ENCODE data around the gene ANKS1B. TPM values are rescaled to one million over a fixed set of nuclear protein-coding genes. Genes with fewer than 3 reads are reported as not detected.

ANKS1B gene
- polyA plus RNA-seq, 5 donors, result 9.3 to 23.7 (median 13.6) TPM

DNA sequence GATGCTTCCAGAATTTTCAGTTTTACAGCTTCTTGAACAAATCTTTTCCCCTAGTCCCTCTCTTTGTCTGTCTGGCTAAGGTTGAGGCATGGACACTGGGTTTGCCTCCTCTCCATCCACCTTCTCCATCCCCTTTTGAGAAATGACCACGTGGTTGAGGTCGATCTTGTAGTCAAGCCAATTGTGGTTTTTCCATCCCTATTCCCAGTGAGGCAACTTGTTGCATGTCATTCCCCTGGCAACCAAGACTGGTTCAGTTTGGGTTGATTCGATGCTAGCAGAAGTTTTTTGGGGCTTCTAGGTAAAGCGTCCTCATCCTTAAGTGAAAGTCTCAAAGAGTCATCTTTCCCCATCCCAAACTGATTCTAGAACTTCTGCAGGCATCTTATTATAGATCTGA, 1038.9 kb downstream of the ANKS1B start:
- no peak for DNase-seq

- DNase-seq, result no peak
Measured at GRCh38 chr12:98939926-98940325, 1044.8 kb downstream of the ANKS1B start.

DNA sequence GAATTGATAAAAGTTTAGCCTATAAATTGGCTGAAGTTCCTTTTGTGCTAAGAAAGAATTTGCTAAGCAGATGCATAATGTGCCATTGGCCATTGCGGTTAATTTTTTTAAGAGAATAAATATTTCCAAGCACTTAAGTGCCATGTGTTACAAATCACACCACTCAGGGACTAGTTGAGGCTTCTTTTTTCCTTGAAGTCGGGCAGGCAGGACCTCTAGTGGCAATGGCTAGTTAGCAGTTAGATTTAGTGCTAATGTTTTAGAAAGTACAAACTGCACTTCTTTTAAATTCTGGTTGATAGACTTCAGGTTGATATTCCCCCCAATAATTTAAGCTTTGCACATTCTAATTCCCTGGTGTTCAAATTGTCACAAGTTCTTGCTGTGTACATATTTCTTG, 1045.4 kb downstream of the ANKS1B start:
- DNase-seq, result peak; percentile 4 to 15

- DNase-seq, result no peak
Measured at GRCh38 chr12:98935847-98936246, 1048.9 kb downstream of the ANKS1B start.

DNA sequence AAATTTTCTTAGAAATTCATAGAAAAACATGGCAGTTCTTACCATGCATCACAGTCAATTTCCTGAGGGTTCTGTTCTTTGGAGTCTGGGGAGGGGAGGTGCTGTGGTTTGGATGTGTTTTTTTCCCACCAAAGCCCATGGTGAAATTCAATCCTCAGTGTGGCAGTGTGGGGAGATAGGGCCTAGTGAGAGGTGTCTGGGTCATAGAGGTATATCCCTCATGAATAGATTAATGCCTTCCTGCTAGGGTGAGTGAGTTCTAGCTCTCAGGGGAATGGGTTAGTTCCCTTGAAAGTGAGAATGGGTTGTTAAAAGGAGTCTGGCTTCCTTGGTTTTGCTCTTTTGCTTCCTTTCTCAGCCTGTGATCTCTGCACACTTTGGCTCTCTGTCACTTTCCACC, 1061.9 kb downstream of the ANKS1B start:
- no peak for DNase-seq

GRCh38 chr12:98918176-98918863, 1066.4 kb downstream of the ANKS1B start:
- DNase-seq, result no peak

DNA sequence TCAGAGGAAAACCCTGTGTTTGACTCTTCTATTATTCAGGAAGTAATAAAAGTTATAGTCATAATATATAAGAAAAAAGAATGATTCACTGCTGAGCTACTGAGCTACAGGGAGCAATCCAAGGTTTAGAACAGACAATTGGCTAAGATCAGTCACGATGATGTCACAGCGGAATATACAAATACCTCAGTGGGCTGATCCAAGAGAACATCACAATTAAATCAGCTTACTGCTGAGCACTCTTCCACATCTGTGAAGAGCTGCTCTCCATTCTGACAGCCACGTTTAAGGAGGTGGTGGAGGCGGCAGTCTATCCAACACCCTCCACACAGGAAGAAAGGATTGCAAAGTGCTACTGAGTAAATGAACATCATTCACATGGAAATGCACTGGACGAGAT, 1068.6 kb downstream of the ANKS1B start:
- no peak for DNase-seq

DNA sequence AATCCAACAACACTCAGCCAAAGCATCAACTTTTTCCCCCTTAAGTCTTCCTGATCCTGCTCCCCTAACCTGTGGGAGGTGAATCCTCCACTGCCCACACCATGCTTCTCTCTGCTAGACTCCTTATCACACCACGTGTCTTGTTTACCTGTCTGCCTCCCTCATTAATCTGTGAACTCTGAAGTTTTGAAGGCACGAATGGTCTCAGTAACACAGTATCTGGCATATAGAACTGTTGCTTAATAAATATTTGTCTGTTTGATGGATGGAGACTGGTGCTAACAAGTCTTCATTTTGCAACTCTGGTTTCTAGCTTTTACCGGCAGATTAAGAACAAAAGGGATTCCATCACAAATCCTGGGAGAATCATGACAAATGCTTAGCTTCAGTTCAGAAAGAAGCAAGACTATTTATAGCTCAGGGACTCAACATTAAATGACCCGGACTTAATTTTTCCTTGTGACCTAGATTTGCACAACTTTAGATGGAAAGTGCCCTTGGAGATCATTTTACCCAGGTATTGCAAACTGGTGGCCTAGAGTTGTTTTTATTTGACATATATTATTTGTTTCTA, 1072.2 kb downstream of the ANKS1B start:
- DNase-seq, result no peak

DNA sequence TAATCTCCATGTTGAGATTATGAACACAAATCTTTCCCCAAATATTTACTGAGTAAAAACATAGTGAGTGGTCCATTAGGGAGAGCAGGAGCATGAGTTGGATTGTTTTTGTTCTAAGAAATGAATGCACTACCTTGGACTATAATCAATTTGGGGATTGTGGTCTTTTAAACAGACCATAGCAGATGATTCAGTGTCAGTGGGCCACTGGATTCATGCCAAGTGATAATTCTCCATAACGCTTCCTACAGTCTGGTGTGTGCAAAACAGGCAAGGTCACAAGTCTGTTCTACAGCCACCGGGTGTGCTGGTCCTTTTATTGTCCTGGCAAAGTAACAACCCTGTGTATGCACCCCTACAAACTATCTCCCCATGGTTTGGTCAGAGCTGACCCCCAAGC, 1073.3 kb downstream of the ANKS1B start:
- no peak for DNase-seq

DNA sequence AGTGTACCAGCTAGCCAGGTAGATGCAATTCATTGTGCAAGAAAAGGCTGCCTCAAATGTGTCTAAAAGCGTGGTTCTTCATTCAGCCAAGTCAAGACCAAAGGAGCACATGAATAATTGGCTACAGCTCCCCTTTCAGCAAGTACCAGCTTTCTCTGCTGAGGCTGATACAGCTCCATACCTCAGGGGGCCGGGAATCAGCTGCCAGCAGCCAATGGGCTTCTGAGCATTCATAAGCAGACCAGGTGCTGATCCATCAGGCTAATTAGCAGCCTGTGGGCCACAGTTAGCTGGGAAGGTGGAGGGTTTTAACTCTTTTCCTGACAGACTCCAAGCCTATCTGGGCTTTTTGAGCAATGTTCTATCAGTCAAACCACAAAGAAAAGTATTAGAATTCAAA, 1075.0 kb downstream of the ANKS1B start:
- DNase-seq, result no peak

- DNase-seq, result no peak
Measured at GRCh38 chr12:98908866-98909265, 1075.9 kb downstream of the ANKS1B start.

DNA sequence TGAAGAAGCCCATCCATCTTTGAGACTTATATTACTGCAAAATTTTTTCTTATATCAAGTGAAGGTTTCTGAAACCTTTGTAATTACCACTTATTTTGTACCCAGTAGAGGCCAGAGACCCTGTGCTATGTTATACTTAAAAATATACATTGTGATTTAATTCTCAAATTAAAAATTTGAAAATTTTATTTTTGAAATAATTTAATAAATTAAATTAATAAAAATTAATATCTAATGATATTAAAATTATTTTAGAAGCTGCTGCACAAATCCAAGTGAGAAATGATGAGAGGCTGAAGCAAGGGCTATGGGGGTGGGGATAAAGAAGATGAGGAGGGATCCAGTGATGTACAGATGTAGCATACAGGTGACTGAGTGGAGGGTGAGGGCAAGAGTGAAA, 1080.9 kb downstream of the ANKS1B start:
- no peak for DNase-seq

- peak in 1 of 2 donors; percentile 4 for DNase-seq
Measured at GRCh38 chr12:98901189-98901588, 1083.5 kb downstream of the ANKS1B start.

GRCh38 chr12:98896938-98897337, 1087.8 kb downstream of the ANKS1B start:
- peak; percentile 18 to 22 for DNase-seq

DNA sequence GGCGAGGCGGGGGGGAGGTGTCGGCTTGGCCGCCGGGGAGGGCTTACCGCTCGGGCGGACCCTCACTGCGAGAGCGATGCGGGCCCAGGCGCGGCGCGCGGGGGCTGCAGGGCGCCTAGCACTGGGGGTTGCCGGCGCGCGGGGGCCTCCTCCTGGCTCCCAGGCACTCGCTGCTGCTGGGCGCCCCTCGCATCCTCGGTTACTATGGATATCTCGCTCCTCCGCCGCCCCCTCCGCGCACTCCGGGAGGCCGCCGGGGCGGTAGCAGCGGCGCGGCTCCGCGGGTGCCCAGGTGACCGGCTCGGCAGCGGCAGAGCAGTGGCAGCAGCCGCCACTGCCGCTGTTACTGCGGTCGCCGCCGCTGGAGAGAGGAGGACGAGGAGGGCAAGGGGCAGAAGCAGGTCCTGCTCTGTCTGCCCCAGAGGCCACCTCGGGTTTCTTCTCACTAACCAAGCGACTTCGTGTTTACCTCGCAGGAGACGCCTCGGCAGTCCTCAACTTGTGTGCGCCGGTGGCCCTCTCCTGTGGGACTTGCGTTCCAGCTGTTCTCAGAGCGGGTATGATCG, 1089.6 kb downstream of the ANKS1B start:
- no peak for DNase-seq

- DNase-seq, result no peak
Measured at GRCh38 chr12:98894412-98895085, 1090.2 kb downstream of the ANKS1B start.

GRCh38 chr12:98893675-98894411, 1090.9 kb downstream of the ANKS1B start:
- DNase-seq, result no peak

GRCh38 chr12:98893126-98893674, 1091.5 kb downstream of the ANKS1B start:
- no peak for DNase-seq

GRCh38 chr12:98885778-98886177, 1099.0 kb downstream of the ANKS1B start:
- no peak for DNase-seq

- DNase-seq, result no peak
Measured at GRCh38 chr12:98883231-98883630, 1101.5 kb downstream of the ANKS1B start.

- DNase-seq, result no peak
Measured at GRCh38 chr12:98882526-98882925, 1102.2 kb downstream of the ANKS1B start.

DNA sequence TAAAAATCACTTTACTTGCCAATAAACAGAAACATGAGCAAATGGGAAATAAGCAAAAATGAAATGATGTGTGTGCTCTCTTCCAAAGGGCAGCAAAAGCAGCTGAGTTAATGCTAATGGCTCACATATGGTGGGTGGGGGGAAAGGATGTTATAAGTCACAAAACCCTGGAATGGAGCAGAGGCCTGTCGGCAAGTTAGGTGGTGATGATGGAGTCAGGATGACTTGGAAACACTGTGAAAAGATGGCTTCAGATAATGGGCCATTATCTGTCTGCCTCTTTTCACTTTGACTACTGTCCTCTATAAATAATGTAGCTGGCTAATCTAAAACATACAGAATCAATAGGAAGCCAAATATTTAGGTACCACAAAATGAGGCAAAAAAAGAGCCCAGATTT, 1111.0 kb downstream of the ANKS1B start:
- no peak for DNase-seq
